ENCODE data around the gene PGS1.

GRCh38 chr17:78422872-78423588 is 44.6 kb downstream of the PGS1 start:
- TF ChIP-seq, protein P1, sequence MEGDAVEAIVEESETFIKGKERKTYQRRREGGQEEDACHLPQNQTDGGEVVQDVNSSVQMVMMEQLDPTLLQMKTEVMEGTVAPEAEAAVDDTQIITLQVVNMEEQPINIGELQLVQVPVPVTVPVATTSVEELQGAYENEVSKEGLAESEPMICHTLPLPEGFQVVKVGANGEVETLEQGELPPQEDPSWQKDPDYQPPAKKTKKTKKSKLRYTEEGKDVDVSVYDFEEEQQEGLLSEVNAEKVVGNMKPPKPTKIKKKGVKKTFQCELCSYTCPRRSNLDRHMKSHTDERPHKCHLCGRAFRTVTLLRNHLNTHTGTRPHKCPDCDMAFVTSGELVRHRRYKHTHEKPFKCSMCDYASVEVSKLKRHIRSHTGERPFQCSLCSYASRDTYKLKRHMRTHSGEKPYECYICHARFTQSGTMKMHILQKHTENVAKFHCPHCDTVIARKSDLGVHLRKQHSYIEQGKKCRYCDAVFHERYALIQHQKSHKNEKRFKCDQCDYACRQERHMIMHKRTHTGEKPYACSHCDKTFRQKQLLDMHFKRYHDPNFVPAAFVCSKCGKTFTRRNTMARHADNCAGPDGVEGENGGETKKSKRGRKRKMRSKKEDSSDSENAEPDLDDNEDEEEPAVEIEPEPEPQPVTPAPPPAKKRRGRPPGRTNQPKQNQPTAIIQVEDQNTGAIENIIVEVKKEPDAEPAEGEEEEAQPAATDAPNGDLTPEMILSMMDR (conservative IDR thresholded peaks at IDR 0.05; ENCODE audit: low read length): no peak
- no peak for TF ChIP-seq EZH2phosphoT487 (IDR thresholded peaks at IDR 0.05; ENCODE audit: borderline replicate concordance, low read depth, low read length)
